IMR-90 (cell line): ENCODE measurements around the gene FMNL3.

Experiments used
- CHD1 ChIP-seq: IDR thresholded peaks from 2 replicates; pipeline ENCODE4 v1.6.1; 2012; ENCODE audit warnings: low read depth, low read length, improper control_type of control experiment
- FOS ChIP-seq: fragments of 150-350 bp; IDR thresholded peaks from 2 replicates; pipeline ENCODE4 v1.6.1; 2016; ENCODE audit warnings: low read depth, low read length
- MAZ ChIP-seq: IDR thresholded peaks from 2 replicates; pipeline ENCODE4 v1.6.1; 2012; ENCODE audit warnings: low read depth, mild to moderate bottlenecking, low read length, improper control_type of control experiment, moderate library complexity, borderline replicate concordance
- POLR2A ChIP-seq: IDR thresholded peaks from 2 replicates; pipeline ENCODE4 v1.6.1; 2012; ENCODE audit warnings: mild to moderate bottlenecking, low read depth, low read length
- RAD21 ChIP-seq: IDR thresholded peaks from 2 replicates; pipeline ENCODE4 v1.6.1; 2012; ENCODE audit warnings: low read length, improper control_type of control experiment
- RCOR1 ChIP-seq: IDR thresholded peaks from 2 replicates; pipeline ENCODE4 v1.6.1; 2012; ENCODE audit warnings: mild to moderate bottlenecking, low read length, improper control_type of control experiment; ENCODE audit not compliant: insufficient replicate concordance
- TF ChIP-seq, protein P1 (sequence below): conservative IDR thresholded peaks from 2 replicates; pipeline ENCODE4 v1.5.1; 2012; ENCODE audit warnings: mild to moderate bottlenecking, low read depth, low read length, improper control_type of control experiment

DNA sequence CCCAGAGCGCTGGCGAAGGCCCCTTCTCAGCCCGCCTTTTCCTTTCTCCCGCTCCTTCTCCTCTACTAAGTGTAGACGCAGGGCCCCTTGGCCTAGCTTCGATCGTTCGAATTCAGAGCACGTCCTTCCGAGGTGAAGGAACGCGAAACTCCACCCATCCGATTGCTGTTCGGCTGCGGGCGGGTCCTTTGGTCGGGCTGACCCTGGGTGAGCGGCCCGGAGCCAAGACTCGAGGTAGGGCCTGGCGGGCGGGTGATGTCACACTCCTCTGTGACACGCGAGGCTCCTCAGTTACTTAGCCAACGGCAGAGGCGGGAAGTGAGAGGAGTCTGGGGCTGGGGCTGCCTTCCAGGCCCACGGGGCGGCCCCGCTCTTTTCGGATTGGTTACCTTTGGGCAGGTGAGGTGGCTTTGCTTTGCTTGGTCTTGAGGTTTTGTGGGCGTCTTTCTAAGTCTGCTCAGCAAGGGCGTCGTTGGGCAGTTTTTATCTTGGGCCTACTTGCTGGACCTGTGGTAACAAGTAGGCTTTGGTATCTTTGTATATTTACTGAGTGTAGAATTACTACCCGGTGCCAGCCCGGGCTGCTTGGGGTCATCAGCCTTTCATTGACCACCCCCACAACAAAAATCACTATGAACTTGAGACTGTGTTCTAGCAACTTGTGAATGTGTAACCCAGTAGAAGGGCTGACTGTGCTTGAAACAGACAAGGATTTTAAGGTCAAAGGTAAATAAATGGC lies 34.8 kb upstream of the FMNL3 start:
- TF ChIP-seq, protein P1, sequence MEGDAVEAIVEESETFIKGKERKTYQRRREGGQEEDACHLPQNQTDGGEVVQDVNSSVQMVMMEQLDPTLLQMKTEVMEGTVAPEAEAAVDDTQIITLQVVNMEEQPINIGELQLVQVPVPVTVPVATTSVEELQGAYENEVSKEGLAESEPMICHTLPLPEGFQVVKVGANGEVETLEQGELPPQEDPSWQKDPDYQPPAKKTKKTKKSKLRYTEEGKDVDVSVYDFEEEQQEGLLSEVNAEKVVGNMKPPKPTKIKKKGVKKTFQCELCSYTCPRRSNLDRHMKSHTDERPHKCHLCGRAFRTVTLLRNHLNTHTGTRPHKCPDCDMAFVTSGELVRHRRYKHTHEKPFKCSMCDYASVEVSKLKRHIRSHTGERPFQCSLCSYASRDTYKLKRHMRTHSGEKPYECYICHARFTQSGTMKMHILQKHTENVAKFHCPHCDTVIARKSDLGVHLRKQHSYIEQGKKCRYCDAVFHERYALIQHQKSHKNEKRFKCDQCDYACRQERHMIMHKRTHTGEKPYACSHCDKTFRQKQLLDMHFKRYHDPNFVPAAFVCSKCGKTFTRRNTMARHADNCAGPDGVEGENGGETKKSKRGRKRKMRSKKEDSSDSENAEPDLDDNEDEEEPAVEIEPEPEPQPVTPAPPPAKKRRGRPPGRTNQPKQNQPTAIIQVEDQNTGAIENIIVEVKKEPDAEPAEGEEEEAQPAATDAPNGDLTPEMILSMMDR = no peak
- TF ChIP-seq POLR2A = peak; percentile 70; the same call in 1 of the 2 replicates
- TF ChIP-seq MAZ = no peak; the same call in 1 of the 2 replicates
- no peak for TF ChIP-seq RCOR1
- TF ChIP-seq FOS = no peak
- no peak for TF ChIP-seq CHD1
- TF ChIP-seq RAD21 = no peak
